Middle frontal gyrus (tissue), 1 donor: ENCODE measurements around the gene GGA3.
"Not testable (repeated sequence)": the region's sequence is repeated elsewhere in the genome, so short reads cannot be mapped to it uniquely, and the experiment has no call there.

ENCODE experiments used
- DNase-seq: peaks from one replicate; pipeline ENCODE4 v3.0.0-alpha.2; 2015; ENCODE audit warnings: low spot score; ENCODE audit errors: extremely low spot score

Gene GGA3, protein sequence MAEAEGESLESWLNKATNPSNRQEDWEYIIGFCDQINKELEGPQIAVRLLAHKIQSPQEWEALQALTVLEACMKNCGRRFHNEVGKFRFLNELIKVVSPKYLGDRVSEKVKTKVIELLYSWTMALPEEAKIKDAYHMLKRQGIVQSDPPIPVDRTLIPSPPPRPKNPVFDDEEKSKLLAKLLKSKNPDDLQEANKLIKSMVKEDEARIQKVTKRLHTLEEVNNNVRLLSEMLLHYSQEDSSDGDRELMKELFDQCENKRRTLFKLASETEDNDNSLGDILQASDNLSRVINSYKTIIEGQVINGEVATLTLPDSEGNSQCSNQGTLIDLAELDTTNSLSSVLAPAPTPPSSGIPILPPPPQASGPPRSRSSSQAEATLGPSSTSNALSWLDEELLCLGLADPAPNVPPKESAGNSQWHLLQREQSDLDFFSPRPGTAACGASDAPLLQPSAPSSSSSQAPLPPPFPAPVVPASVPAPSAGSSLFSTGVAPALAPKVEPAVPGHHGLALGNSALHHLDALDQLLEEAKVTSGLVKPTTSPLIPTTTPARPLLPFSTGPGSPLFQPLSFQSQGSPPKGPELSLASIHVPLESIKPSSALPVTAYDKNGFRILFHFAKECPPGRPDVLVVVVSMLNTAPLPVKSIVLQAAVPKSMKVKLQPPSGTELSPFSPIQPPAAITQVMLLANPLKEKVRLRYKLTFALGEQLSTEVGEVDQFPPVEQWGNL

GRCh38 chr17:75261336-75262111, at the start of gene GGA3, which contains the start of gene MRPS7:
GGA3 (minus strand) TSS chr17:75261606; CDS start chr17:75261587, 19 bp downstream.
MRPS7 (plus strand) TSS chr17:75261879; CDS start chr17:75261901, 22 bp downstream.
- peak; percentile 87 for DNase-seq

DNA sequence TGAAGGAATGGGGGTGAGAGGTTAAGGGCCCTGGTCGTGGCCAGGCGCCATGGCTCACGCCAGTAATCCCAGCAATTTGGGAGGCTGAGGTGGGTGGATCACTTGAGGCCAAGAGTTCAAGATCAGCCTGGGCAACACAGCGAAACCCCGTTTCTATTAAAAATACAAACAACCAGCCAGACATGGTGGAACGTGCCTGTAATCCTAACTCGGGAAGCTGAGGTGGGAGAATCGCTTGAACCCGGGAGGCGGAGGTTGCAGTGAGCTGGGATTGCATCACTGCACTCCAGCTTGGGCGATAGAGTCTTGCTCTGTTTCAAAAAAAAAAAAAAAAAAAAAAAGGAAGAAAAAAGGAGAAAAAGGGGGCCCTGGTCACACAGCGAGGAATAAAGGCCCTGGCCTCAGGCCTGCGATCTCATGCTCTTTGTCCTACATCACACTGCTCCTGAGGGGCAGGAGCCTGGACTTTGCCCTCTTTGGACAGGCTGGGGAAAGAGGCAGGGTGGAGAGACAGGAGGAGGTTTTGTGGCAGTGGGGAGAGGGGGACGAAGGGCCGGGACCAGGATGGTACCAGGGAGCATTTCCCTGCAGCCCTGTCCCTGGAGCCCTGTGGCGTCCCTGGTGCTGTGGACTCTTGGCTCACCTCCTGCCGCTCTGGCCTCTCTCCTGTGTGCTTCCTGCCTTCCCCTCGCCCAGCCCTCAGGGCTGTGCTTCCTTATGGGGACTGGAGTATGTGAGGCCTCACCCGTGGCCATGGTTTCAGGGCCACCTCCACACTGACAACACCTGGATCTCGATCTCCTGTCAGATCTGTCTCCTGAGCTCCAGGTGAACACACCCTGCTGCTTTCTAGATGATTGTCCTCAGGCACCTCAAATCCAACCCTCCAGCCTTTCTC, 47.6 kb upstream of the GGA3 start:
- no peak for DNase-seq

- no peak for DNase-seq
These were observed 46.7 kb upstream of the GGA3 start for GRCh38 chr17:75307957-75308731.

DNA sequence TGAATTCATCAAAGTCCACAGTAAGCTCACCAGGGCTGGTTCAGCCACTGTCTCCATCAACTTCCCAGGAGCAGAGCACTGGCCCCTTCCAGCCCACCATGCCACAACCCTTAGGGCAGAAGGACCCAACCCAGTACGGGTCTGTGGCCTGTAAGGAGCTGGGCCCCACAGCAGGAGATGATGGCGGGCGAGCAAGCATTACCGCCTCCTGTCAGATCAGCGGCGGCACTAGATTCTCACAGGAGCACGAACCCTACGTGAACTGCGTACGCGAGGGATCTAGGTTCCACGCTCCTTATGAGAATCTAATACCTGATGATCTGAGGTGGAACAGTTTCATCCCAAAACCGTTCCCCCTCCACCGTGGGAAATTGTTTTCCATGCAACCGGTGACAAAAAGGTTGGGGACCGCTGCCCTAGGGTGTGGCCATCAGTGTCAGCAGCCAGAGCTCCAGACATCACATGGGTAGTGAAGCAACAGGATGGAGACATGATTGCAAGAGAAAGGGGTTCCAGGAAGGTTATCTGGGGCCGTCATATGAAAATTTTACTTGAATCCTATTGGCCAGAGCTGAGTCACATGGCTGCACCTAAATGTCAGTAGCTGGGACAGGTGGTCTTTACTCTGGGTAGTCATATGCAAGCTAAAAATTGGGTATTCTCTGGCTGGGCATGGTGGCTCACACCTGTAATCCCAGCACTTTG, 40.2 kb upstream of the GGA3 start:
- no peak for DNase-seq

DNA sequence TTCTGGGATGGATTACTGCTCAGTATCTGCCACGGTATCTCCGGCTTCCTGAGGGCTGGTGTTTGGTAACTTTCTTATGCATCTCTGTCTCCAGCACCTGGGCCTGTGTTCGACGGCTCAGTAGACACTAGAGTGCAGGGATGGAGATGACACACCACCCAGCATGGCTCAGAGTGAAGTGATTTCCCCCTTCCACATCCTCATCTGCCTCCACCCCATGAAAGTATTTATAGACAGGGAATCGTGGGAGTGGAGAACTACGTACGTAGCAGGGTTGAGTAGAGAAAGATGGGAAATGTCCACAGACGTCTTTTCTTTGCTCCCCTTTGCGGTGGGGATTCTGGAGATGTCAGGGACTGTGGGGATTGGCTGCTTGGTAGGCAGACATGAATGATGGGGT, 39.6 kb upstream of the GGA3 start:
- no peak for DNase-seq

DNA sequence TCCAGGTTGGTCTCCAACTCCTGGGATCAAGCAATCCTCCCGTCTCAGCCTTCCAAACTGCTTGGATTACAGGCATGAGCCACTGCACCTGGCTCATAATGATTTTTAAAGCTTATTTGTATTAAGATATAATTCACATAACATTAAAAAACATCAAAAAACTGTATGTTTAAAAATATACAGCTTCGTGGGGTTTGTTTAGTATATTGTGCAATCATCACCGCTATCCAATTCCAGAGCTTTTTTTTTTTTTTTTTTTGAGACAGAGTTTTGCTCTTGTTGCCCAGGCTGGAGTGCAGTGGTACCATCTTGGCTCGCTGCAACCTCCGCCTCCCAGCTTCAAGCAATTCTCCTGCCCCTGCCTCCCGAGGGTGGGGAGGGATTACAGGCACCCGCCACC, 38.9 kb upstream of the GGA3 start:
- DNase-seq = no peak

- DNase-seq = no peak
These were observed 34.1 kb upstream of the GGA3 start for GRCh38 chr17:75295201-75296158.

DNA sequence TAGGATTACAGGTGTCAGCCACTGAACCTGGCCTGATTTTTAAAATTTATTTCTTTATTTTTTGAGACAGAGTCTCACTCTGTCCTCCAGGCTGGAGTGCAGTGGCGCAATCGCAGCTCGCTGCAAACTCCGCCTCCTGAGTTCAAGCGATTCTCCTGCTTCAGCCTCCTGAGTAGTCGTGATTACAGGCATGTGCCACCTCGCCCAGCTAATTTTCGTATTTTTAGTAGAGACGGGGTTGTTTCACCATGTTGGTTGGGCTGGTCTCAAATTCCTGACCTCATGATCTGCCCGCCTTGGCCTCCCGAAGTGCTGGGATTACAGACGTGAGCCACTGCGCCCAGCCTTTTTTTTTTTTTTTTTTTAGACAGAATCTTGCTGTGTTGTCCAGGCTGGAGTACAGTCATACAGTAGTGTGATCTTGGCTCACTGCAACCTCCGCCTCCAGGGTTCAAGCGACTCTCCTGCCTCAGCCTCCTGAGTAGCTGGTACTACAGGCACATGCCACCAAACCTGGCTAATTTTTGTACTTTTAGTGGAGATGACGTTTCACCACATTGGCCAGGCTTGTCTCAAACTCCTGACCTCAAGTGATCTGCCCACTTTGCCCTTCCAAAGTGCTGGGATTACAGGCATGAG, 31.5 kb upstream of the GGA3 start:
- DNase-seq = not testable (repeated sequence)

- DNase-seq = no peak
These were observed 28.5 kb upstream of the GGA3 start for GRCh38 chr17:75289832-75290337.

DNA sequence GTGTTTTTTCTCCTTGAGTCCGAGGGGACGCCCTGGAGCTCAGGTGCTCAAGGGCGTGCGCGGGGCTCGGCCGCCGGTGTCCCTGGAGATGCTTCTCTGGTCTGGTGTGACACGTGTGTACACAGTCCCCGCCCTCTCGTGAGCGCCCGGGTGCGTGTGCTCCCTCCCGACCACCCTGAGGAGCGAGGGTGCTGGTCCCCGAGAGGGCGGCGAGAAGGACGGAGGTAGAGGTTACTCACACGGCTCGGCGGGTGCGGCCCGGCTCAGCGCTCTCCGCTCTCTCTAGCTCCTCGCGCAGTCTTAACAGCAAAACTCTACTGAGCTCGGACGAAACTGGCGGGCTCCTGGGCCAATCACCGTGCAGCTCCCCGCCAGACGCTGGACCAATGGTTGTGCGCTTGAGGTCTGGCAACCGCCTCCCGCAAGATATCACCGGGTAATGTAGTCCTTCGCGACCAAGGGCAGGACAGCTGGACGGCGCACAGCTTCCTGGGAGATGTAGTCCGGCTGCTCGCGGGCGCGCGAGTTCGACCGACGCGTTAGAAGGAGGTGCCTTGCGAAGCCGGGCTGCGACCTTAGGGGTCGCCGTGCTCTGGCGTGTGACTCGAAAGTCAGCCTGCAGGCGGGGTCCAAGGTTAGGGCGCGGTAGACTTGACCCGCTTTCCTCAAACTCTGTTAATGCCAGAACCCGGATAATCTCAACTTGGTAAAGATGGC, 27.9 kb upstream of the GGA3 start, which contains the start of gene SLC25A19:
Gene SLC25A19 (minus strand): TSS at position 319 of the 717 bp plus-strand sequence. CDS start 2,669 bp downstream, outside the sequence.
- DNase-seq = peak; percentile 97

DNA sequence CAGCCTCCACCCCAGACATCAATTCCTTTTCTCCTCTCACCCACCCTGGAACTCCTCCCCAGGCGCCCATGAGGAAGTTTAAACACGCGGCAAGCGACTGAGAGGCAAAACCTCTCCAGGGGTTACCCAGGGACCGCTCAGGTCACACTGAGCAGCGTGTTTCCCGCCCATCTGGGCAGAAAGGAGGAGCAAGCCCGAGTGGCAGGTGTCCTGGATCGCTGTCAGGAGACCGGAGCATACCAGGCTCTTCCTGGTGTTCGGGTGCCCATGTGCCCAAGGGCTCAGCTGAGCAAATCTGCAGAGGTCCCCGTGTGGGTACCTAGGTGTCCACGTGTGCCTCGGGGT, 27.3 kb upstream of the GGA3 start:
- DNase-seq = no peak

- no peak for DNase-seq
These were observed 27.0 kb upstream of the GGA3 start for GRCh38 chr17:75288359-75288758.

DNA sequence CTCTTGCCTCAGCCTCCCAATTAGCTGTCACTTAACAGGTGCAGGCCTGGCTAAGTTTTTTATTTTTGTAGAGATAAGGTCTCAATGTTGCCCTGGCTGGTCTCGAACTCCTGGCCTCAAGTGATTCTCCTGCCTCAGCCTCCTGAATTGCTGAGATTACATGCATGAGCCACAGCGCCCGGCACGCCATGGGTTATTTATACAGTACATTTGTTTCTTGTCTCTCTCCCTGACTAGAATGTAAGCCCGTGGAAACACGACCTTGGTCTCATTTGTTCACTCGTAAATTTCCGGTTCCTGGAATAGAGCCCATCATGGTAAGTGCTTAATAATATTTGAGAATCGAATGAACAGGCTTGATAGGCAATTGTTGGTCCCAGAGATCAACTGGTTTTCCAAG, 25.8 kb upstream of the GGA3 start:
- no peak for DNase-seq

GRCh38 chr17:75285123-75285522, 23.7 kb upstream of the GGA3 start:
- no peak for DNase-seq

DNA sequence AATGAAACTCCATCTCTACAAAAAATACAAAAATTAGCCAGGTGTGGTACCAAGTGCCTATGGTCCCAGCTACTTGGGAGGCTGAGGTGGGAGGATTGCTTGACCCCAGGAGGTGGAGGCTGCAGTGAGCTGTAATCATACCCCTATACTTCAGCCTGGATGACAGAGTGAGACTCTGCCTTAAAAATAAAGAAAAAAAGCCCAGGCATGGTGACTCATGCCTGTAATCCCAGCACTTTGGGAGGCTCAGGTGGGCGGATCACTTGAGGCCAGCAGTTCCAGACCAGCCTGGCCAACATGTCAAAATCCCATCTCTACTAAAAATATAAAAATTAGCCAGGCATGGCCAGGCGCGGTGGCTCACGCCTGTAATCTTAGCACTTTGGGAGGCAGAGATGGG, 18.8 kb upstream of the GGA3 start:
- DNase-seq = not testable (repeated sequence)

DNA sequence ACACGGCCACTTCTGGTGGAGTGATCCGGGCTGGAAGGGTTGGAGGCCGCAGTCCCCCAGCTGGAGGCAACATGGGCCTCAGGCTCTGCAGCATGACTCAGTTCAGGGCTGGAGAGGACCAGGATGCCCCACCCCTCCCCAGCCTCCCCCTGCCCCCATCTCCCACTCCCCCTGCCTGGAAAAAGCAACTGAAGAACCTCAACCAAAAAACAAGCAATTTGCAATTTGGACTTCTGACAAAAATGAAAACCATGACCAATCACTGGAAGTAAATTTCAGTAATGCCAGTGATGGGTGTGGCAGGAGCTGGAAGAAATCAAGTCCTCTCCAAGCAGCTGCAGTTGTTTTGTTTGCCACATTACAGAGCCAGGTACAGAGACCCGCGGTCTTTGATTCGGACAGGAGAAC, 16.3 kb upstream of the GGA3 start:
- no peak for DNase-seq
